Measurements from ENCODE around the gene TTLL12. TPM values are rescaled to one million over a fixed set of nuclear protein-coding genes. Genes with fewer than 3 reads are reported as not detected.

TTLL12 gene
- total RNA-seq, 1 donor from 2014 or later: 40.9 TPM

GRCh38 chr22:43144949-43145348 is 42.0 kb downstream of the TTLL12 start:
- no peak for DNase-seq (ENCODE audit: low spot score, unreplicated experiment)
- Mint-ChIP-seq H3K4me1 (ENCODE audit: low read depth) (peaks cover 7% of the 10 kb centered on the region), H3K27ac (no peak overlapping the region), H3K27me3 (peaks cover 11% of the 10 kb centered on the region), H3K36me3 (ENCODE audit: insufficient read depth) (peaks cover 2% of the 10 kb centered on the region), H3K9me3 (ENCODE audit: low read depth) (no peaks in the 10 kb centered on the region), H3K4me3 (ENCODE audit: low read depth) (no peak overlapping the region)
- TF ChIP-seq, protein P1, sequence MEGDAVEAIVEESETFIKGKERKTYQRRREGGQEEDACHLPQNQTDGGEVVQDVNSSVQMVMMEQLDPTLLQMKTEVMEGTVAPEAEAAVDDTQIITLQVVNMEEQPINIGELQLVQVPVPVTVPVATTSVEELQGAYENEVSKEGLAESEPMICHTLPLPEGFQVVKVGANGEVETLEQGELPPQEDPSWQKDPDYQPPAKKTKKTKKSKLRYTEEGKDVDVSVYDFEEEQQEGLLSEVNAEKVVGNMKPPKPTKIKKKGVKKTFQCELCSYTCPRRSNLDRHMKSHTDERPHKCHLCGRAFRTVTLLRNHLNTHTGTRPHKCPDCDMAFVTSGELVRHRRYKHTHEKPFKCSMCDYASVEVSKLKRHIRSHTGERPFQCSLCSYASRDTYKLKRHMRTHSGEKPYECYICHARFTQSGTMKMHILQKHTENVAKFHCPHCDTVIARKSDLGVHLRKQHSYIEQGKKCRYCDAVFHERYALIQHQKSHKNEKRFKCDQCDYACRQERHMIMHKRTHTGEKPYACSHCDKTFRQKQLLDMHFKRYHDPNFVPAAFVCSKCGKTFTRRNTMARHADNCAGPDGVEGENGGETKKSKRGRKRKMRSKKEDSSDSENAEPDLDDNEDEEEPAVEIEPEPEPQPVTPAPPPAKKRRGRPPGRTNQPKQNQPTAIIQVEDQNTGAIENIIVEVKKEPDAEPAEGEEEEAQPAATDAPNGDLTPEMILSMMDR (IDR thresholded peaks at IDR 0.05; ENCODE audit: unreplicated experiment): no peak

DNA sequence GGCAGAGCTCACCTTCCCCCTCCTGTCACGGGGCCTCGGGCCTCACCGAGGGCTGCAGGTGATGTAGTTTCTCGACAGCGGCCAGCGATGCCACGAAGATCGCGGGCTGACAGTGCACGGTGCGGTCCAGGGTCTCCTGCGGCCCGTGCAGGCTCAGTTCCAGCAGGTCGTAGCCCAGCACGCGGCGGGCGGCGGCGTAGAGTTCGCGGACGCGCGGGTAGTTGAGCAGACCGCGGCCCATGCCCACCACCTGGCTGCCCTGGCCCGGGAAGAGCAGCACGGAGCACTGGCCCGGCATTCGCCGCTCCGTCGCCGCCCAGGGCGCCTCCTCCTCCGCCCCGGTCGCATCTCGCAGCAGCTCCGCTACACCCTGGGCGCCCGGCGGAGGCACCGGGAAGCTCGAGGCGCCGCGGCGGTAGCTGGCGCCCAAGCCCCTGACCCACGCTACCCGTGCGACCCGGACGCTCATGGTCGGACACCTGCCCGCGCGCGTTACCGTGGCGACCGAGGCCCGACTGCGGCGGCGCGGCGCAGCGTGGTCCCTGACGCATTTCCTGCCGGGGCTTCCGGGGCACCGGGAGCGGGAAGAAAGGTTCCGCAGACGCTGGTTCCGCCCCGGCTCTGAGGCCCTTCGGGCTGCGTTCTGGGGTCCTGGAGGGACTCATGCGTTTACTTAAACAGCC is 43.9 kb downstream of the TTLL12 start, which contains the start of gene MCAT:
TSS of gene MCAT (minus strand) at position 519 of the 683 bp plus-strand sequence. CDS start at position 469, 50 bp downstream.
- H3K4me3 Mint-ChIP-seq (ENCODE audit: low read depth): peak within 1 kb of the TSS; percentile 90
- H3K36me3 Mint-ChIP-seq (ENCODE audit: insufficient read depth): peaks cover 2% of the 10 kb centered on the region
- TF ChIP-seq, protein P1 (IDR thresholded peaks at IDR 0.05; ENCODE audit: unreplicated experiment): no peak
- peak; percentile 64 for DNase-seq (ENCODE audit: low spot score, unreplicated experiment)
- peaks cover 8% of the 10 kb centered on the region for H3K27me3 Mint-ChIP-seq
- peaks cover 7% of the 10 kb centered on the region for H3K4me1 Mint-ChIP-seq (ENCODE audit: low read depth)
- H3K27ac Mint-ChIP-seq: peak within 1 kb of the TSS; percentile 90
- H3K9me3 Mint-ChIP-seq (ENCODE audit: low read depth): no peaks in the 10 kb centered on the region

DNA sequence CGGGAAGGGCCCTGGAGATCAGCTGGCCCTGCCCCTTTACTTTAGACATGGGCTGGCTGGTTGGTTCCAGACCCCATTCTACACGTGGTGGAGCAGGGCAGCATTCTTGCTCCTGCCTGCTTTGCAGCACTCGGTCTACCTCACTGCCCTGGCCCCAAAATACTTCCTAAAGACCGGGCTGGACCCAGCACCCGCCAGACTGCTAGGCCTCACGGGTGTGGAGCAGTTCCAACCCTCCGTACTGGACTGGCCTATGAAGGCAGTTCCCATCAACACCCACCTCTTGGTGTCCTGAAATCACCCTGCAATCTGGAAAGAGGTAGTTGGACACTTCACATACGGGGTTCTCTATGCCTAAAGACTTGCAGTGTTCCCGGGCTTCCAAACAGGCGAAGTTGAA is 50.1 kb downstream of the TTLL12 start:
- TF ChIP-seq, protein P1 (IDR thresholded peaks at IDR 0.05; ENCODE audit: unreplicated experiment): no peak
- H3K27ac Mint-ChIP-seq: no peak overlapping the region
- no peaks in the 10 kb centered on the region for H3K27me3 Mint-ChIP-seq
- no peaks in the 10 kb centered on the region for H3K9me3 Mint-ChIP-seq (ENCODE audit: low read depth)
- H3K4me3 Mint-ChIP-seq (ENCODE audit: low read depth): no peak overlapping the region
- H3K4me1 Mint-ChIP-seq (ENCODE audit: low read depth): peaks cover 1% of the 10 kb centered on the region
- peaks cover 7% of the 10 kb centered on the region for H3K36me3 Mint-ChIP-seq (ENCODE audit: insufficient read depth)
- DNase-seq (ENCODE audit: low spot score, unreplicated experiment): no peak

- Mint-ChIP-seq H3K9me3 (ENCODE audit: low read depth) (no peaks in the 10 kb centered on the region), H3K27ac (no peak overlapping the region), H3K27me3 (no peaks in the 10 kb centered on the region), H3K4me3 (ENCODE audit: low read depth) (no peak overlapping the region), H3K4me1 (ENCODE audit: low read depth) (no peaks in the 10 kb centered on the region), H3K36me3 (ENCODE audit: insufficient read depth) (peaks cover 7% of the 10 kb centered on the region)
- DNase-seq (ENCODE audit: low spot score, unreplicated experiment): peak; percentile 45
- TF ChIP-seq, protein P1 (IDR thresholded peaks at IDR 0.05; ENCODE audit: unreplicated experiment): peak; percentile 73
These were observed 50.7 kb downstream of the TTLL12 start for GRCh38 chr22:43136255-43136654.

DNA sequence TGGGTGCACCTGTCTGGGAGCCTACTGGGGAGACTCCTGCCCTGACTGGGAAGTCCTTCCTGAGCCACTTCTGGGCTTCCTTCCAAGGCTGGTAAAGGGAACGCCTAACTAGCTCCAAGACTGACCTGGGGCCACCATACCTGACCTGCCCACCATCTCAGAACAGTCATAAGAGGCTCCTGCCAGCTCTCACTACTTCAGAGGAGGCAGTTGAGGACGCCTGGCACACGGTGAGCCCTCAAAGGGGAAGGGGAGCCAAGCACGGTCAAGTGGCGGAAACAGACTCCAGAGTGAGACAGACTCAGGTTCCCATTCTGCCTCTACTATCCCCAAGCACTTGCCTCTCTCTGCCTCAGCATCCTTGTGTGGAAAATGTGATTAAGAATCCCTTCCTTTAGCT is 51.4 kb downstream of the TTLL12 start:
- Mint-ChIP-seq H3K36me3 (ENCODE audit: insufficient read depth) (peaks cover 7% of the 10 kb centered on the region), H3K4me1 (ENCODE audit: low read depth) (no peaks in the 10 kb centered on the region)

More for the DNA sequence above, 51.4 kb downstream of the TTLL12 start:
- Mint-ChIP-seq H3K4me3 (ENCODE audit: low read depth) (no peak overlapping the region), H3K27ac (no peak overlapping the region), H3K9me3 (ENCODE audit: low read depth) (no peaks in the 10 kb centered on the region), H3K27me3 (no peaks in the 10 kb centered on the region)
- TF ChIP-seq, protein P1 (IDR thresholded peaks at IDR 0.05; ENCODE audit: unreplicated experiment): no peak
- no peak for DNase-seq (ENCODE audit: low spot score, unreplicated experiment)
